Activated CD8-positive, alpha-beta memory T cell treated with anti-CD3 and anti-CD28 coated beads, Interleukin-2, amount 10 ng/mL, durations not matched to agents 7 days and 5 days (primary cell): ENCODE measurements around the gene SMARCD2. TPM values are rescaled to one million over a fixed set of nuclear protein-coding genes. Genes with fewer than 3 reads are reported as not detected.
A peak's percentile ranks its signal among the peaks of the same experiment; 100 is the strongest.

Source experiments
- ATAC-seq: fragments of 150-1000 bp; cut with Tn5 transposase; one replicate; pipeline ENCODE4 v1.10.0; 2021; ENCODE audit warnings: moderate library complexity
- CTCF ChIA-PET: fragments of 350-600 bp; sonication (Branson Sonifier 250); formaldehyde crosslinking; loops from one replicate; lab custom pipeline; 2021; ENCODE audit warnings: antibody characterized with exemption; lab: Charles Lee
- DNase-seq: peaks from one replicate; pipeline ENCODE4 v3.0.0-alpha.2; 2020
- H3K27ac Mint-ChIP-seq: one replicate; pipeline ENCODE4 v1.8.0; 2021; ENCODE audit warnings: mild to moderate bottlenecking, mixed read lengths
- H3K27me3 Mint-ChIP-seq: one replicate; pipeline ENCODE4 v1.8.0; 2021; ENCODE audit warnings: mixed read lengths
- H3K36me3 Mint-ChIP-seq: one replicate; pipeline ENCODE4 v1.8.0; 2021; ENCODE audit warnings: mild to moderate bottlenecking, mixed read lengths
- H3K4me1 Mint-ChIP-seq: one replicate; pipeline ENCODE4 v1.8.0; 2021; ENCODE audit warnings: mixed read lengths
- H3K4me3 Mint-ChIP-seq: one replicate; pipeline ENCODE4 v1.8.0; 2021; ENCODE audit warnings: mild to moderate bottlenecking, moderate library complexity, mixed read lengths
- H3K9me3 Mint-ChIP-seq: one replicate; pipeline ENCODE4 v1.8.0; 2022; ENCODE audit warnings: low read depth, mixed read lengths
- total RNA-seq, 2 experiments: library from RNA; stranded (reverse); gene quantifications; one replicate each; pipeline ENCODE4 v1.2.3, GENCODE V29; 2021

Gene SMARCD2
- total RNA-seq, 2 experiments from 2014 or later = 137 to 151 TPM

DNA sequence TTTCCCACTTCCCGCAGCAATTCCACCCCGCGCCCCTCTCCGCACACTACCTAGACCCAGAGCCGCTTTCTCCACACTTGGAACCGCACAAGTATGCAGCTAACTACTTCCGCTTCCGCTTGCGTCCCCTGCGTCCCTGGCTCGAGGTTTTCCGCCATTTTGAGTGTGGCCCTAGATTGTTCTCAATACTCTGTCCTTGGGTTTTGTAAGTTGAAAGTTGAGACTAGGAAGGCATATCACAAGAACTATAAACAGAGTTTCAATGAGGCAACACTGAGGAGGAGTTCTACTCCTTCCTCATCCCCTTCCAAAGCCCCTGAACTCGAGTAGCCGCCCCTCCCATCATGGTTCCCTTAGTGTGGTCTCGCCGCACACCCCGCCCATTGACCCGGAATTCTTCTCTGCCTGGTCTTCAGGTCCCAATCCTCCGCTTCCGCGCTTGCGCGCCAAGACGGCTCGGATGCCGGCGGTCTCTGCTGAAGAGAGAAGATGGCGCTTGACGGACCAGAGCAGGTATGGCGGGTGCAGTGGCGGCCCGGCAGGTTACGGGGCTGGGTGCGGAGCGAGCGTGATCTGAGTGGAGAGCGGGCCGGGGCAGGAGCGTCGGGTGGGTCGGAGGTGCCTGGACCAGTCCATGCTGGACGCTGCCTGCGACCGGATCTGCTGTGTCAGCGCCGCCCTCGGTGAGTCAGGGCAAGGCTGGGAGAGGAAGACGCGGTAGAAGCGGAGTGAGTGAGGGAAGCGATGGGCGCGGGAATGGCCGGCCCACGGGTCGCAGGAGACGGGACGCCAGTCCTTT, 15.3 kb downstream of the SMARCD2 start, which contains the start of the genes FTSJ3 and PSMC5:
FTSJ3 (minus strand) TSS at position 662 of the 799 bp plus-strand sequence. CDS start 761 bp downstream, outside the sequence.
PSMC5 (plus strand) TSS at position 430 of the 799 bp plus-strand sequence; CDS start at position 490, 60 bp downstream.
- Mint-ChIP-seq H3K27me3 (no peaks in the 10 kb centered on the region), H3K27ac (peak within 1 kb of the TSS; percentile 97), H3K36me3 (peaks cover 71% of the 10 kb centered on the region), H3K9me3 (no peaks in the 10 kb centered on the region), H3K4me3 (peak within 1 kb of the TSS; percentile 99), H3K4me1 (peaks cover 79% of the 10 kb centered on the region)
- DNase-seq (peak; percentile 97), ATAC-seq (peak; percentile 91)
- CTCF ChIA-PET = interaction anchor here (1.0 to 2.1 kb wide), 9 partner anchors 9 to 401 kb away, joined by 3 to 10 read pairs (median 5); partner anchors contain the start of genes CCDC47 and DDX42

DNA sequence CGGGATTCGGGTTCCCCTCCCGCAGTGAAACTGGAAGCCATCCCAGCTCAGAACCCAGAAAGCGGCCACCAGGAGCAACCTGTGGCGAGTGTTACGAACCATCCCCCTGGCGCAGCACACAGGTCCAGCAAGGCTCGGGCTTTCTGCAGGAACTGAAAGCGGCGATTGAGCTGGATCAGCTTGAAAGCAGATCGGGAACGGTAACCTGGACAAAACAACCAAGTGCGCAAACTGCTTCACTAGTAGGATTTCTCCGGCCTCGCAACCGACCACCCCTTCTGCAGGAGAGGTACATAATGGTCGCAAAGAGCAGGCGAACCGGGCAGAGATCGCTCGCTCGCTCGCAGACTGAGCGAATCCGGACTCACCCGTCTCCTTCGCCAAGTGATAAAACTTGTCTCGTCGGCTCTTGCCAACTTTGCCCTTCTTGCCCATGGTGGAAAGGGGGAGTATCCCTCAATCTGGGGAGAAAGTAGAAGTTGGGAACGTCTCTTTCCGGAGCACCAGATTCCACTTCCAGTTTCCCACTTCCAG, 15.9 kb downstream of the SMARCD2 start:
- Mint-ChIP-seq H3K4me3 (peak overlapping the region; percentile 99), H3K27ac (peak overlapping the region; percentile 97), H3K36me3 (peaks cover 71% of the 10 kb centered on the region), H3K9me3 (no peaks in the 10 kb centered on the region), H3K4me1 (peaks cover 77% of the 10 kb centered on the region), H3K27me3 (no peaks in the 10 kb centered on the region)
- CTCF ChIA-PET = interaction anchor here (0.8 to 2.1 kb wide), 6 partner anchors 9 to 52 kb away, joined by 3 to 10 read pairs (median 5); partner anchors contain the start of genes CCDC47 and DDX42
- no peak for DNase-seq
- peak; percentile 5 for ATAC-seq

DNA sequence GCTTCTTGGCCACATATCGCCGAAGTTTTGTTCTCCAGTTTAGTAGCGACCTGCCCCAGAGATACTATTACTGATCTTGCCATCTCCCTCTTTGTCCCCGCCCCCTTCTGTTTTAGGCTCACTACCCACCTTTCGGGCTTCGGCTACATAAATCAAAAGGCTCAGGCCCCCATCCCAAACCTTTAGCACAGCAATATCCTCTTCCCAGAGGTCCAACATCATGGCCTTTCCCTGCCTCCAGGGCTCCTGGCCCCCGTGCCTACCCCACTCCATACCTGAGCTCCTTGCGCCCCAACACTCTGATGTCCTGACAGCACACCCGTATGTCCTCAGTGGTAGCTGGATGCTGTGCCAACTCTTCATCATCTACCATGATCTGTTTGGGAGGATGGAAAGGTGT, 18.1 kb downstream of the SMARCD2 start:
- Mint-ChIP-seq H3K27me3 (no peaks in the 10 kb centered on the region), H3K4me3 (no peak overlapping the region), H3K4me1 (peaks cover 57% of the 10 kb centered on the region), H3K36me3 (peaks cover 68% of the 10 kb centered on the region), H3K9me3 (no peaks in the 10 kb centered on the region), H3K27ac (peak overlapping the region; percentile 3)
- ATAC-seq (no peak), DNase-seq (no peak)
- CTCF ChIA-PET = interaction anchor here (0.9 to 2.0 kb wide), 4 partner anchors 11 to 213 kb away, joined by 3 to 7 read pairs (median 4); no protein-coding TSS in a partner anchor

DNA sequence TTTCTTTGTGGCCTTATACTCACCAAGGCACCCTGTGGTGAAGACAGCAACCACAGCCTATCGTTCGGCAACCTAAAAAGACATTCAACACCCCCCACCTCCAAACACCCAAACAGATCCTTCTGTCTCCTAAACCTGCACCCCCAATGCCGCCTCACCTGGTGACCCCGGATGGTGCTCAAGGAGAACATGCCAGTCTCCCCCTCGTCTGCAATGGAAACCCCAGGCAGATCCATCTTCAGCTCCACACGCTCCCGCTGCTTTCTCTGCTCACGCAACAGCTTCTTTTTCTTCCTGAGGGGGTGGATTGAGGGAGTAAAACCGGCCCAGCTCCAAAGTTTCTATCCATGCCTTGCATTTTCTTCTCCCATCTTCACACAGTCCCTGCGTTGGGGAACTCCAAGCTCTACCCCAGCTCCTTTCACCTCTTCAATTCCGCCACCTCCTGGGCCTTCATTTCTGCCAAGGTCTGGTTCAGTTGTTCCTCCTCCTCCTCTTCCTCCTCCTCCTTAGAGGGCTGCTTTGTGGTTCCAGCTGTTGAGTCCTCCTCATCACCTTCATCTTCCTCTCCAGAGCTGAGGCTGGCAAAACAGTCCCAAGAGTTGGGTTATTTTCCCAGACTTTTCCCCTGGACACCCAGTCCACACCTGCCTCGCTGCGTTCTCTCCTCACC, 18.7 kb downstream of the SMARCD2 start:
- Mint-ChIP-seq H3K4me1 (peaks cover 54% of the 10 kb centered on the region), H3K9me3 (no peaks in the 10 kb centered on the region), H3K27me3 (no peaks in the 10 kb centered on the region), H3K4me3 (no peak overlapping the region), H3K36me3 (peaks cover 69% of the 10 kb centered on the region), H3K27ac (peak overlapping the region; percentile 25)
- no peak for DNase-seq
- ATAC-seq = no peak
- CTCF ChIA-PET = interaction anchor here (1.6 to 2.0 kb wide), 3 partner anchors 11 to 212 kb away, joined by 3 to 7 read pairs (median 6); no protein-coding TSS in a partner anchor

DNA sequence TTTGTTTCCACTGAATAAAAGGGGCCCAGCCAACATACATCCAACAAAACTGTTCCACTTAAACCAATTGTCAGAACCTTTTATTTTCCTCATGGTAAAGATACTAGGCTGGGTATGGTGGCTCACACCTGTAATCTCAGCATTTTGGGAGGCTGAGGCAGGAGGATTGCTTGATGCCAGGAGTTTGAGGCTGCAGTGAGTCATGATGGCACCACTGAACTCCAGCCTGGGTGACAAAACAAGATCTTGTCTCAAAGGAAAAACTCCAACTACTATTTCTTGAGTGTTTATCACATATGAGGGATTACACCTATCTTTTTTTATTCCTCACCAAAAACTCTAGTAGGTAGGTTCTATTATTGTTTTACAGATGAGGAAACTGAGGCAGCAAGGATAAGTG, 19.9 kb downstream of the SMARCD2 start:
- DNase-seq (no peak), ATAC-seq (no peak)
- Mint-ChIP-seq H3K4me3 (no peak overlapping the region), H3K9me3 (no peaks in the 10 kb centered on the region), H3K36me3 (peaks cover 75% of the 10 kb centered on the region), H3K27ac (no peak overlapping the region), H3K27me3 (no peaks in the 10 kb centered on the region), H3K4me1 (peaks cover 45% of the 10 kb centered on the region)
- CTCF ChIA-PET = interaction anchor here (2.8 kb wide), 1 partner anchor 13 kb away, joined by 6 read pairs; no protein-coding TSS in a partner anchor

DNA sequence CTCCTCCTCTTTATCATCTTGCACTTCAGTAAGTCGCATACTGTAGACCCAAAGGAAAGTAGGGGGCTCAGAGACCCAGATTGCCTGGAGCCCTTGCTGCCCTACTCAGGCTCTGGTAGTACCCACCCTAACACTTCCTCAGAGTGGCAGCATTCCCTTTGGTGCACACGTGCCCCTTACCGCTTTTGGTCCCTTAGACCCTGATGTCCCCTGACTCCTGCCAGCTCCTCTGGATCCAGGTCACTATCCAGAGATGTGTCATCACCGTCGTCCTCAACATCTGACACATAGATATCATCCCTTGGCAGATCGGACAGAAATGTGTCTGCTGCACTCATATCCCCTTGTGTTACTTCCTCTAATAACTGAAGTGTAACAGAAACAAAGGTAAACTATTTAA, 20.7 kb downstream of the SMARCD2 start:
- ATAC-seq = no peak
- Mint-ChIP-seq H3K36me3 (peaks cover 79% of the 10 kb centered on the region), H3K4me3 (no peak overlapping the region), H3K9me3 (no peaks in the 10 kb centered on the region), H3K4me1 (peaks cover 43% of the 10 kb centered on the region), H3K27ac (peak overlapping the region; percentile 49), H3K27me3 (no peaks in the 10 kb centered on the region)
- no peak for DNase-seq
- CTCF ChIA-PET = interaction anchor here (2.8 kb wide), 1 partner anchor 13 kb away, joined by 6 read pairs; no protein-coding TSS in a partner anchor

DNA sequence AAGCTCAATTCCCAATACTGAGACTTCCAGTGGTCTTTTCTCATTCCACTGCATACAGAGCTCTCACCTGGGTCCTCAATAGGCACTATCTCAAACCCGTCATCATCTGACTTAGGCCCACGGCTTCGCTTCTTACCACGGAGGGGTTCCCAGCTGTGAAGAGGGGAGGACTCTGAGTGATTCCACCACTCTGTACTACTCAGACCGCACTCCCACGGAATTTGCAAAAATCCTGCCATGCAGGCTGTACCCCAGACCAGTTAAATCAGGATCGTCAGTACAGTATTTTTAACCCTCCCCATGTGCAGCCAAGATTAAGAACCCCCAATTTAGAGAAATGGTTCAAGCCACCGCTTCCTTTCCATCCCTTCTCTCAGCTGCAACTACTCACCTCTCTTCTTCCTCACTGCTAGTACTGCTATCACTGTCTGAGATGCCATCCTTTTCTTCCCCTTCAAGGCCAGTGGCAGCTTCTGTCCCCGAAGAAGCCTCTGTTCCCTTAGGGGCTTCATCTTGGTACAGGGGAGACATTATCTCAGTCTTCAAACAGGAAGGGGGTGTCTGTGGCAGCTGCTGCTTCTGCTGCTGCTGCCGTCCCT, 21.4 kb downstream of the SMARCD2 start:
- no peak for DNase-seq
- no peaks in the 10 kb centered on the region for H3K27me3 Mint-ChIP-seq
- ATAC-seq = no peak
- peaks cover 82% of the 10 kb centered on the region for H3K36me3 Mint-ChIP-seq
- H3K4me3 Mint-ChIP-seq = no peak overlapping the region
- peak overlapping the region; percentile 39 for H3K27ac Mint-ChIP-seq
- H3K4me1 Mint-ChIP-seq = peaks cover 36% of the 10 kb centered on the region
- no peaks in the 10 kb centered on the region for H3K9me3 Mint-ChIP-seq
- CTCF ChIA-PET = interaction anchor here (2.8 kb wide), 1 partner anchor 14 kb away, joined by 6 read pairs; no protein-coding TSS in a partner anchor

DNA sequence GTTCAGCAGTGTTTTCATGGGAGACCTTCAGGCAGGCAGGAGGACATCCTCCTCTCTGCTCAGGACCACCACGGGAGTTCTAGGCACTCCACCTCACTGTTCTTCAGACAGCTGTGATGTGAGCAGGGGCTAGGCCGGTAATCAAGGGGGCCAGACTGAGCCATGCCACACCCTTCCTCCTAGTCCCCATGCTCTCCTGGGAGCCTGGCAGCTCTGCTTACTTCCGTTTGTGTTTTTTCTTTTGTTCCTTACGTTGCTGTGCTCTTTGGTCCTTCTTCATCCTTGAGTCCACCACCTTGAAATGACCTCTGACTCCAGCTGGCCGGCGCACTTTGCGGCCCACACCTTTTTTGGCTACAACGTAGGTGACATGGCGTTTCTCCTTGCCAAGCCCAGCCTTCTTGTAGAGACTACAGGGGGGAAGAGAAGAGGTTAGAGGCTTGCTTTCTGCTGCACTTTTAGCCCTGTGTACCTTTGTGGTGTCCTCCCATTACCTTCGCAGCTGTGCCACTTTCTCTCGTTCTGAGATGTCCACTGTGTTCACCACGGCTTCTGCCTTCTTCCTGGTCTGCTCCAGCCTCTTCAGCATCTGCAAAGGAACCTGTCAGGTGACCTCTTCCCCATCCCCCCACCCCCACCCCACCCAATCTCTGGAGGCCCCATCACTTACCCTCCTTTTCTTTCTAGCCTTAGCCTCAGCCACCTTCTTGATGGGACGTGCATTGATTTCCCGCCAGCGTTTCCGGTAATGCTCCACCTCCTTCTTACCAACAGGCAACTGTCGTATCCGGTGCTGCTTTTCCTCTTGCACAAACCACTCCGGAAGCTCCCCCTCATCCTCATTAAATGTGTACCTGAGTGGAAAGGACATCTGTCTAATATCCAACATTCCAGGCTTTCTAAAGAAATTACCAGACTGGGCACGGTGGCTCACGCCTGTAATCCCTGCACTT, 22.6 kb downstream of the SMARCD2 start:
- peak overlapping the region; percentile 9 for H3K4me3 Mint-ChIP-seq
- CTCF ChIA-PET = interaction anchor here (1.5 to 2.8 kb wide), 3 partner anchors 15 to 46 kb away, joined by 3 to 6 read pairs (median 3); partner anchors contain the start of genes CCDC47 and DDX42
- H3K27me3 Mint-ChIP-seq = no peaks in the 10 kb centered on the region
- ATAC-seq = no peak
- peaks cover 81% of the 10 kb centered on the region for H3K36me3 Mint-ChIP-seq
- peak overlapping the region; percentile 63 for H3K27ac Mint-ChIP-seq
- H3K4me1 Mint-ChIP-seq = peaks cover 25% of the 10 kb centered on the region
- H3K9me3 Mint-ChIP-seq = no peaks in the 10 kb centered on the region
- no peak for DNase-seq

DNA sequence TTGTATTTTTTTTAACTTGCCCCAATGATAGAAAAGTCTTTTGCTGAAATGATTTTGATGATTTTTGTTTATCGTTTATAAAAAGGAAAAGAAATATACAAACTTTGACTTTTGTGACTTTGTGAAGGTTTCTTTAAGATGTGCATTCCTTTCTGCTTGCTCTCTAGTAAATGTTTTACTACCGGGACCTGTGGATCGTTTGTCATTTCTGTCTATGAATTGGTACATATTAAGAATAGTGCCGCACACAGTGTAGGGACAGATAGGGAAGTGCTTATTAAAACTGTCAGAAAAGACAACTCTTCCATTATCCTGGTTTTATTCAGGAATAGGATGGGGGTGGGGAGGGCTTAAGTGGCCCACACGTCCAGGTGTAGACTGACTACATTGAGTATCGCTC, 23.4 kb downstream of the SMARCD2 start:
- no peak for DNase-seq
- CTCF ChIA-PET = interaction anchor here (1.5 to 1.7 kb wide), 2 partner anchors 16 to 46 kb away, joined by 3 read pairs; partner anchors contain the start of genes CCDC47 and DDX42
- H3K36me3 Mint-ChIP-seq = peaks cover 78% of the 10 kb centered on the region
- ATAC-seq = no peak
- H3K9me3 Mint-ChIP-seq = no peaks in the 10 kb centered on the region
- H3K4me3 Mint-ChIP-seq = no peak overlapping the region
- H3K4me1 Mint-ChIP-seq = peaks cover 19% of the 10 kb centered on the region
- H3K27ac Mint-ChIP-seq = no peak overlapping the region
- no peaks in the 10 kb centered on the region for H3K27me3 Mint-ChIP-seq

DNA sequence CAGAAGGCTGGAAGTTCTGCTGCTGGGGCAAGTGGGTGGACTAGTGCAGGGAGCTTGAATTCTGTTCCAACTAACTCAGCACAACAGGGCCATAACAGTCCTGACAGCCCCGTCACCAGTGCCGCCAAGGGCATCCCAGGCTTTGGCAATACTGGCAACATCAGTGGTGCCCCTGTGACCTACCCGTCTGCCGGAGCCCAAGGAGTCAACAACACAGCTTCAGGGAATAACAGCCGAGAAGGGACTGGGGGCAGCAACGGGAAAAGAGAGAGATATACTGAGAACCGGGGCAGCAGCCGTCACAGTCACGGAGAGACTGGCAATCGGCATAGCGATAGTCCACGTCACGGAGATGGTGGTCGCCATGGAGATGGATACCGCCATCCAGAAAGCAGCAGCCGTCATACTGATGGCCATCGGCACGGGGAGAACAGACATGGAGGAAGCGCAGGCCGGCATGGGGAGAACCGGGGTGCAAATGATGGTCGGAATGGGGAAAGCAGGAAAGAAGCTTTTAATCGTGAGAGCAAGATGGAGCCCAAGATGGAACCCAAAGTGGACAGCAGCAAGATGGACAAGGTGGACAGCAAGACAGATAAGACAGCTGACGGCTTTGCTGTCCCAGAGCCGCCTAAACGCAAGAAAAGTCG, 24.6 kb downstream of the SMARCD2 start:
- H3K27ac Mint-ChIP-seq = no peak overlapping the region
- peaks cover 78% of the 10 kb centered on the region for H3K36me3 Mint-ChIP-seq
- DNase-seq (no peak), ATAC-seq (no peak)
- H3K9me3 Mint-ChIP-seq = no peaks in the 10 kb centered on the region
- CTCF ChIA-PET = interaction anchor here (0.6 to 1.5 kb wide), 3 partner anchors 10 to 20 kb away, joined by 3 to 5 read pairs (median 3); partner anchors contain the start of genes FTSJ3 and PSMC5
- no peak overlapping the region for H3K4me3 Mint-ChIP-seq
- H3K4me1 Mint-ChIP-seq = peaks cover 9% of the 10 kb centered on the region
- H3K27me3 Mint-ChIP-seq = no peaks in the 10 kb centered on the region

DNA sequence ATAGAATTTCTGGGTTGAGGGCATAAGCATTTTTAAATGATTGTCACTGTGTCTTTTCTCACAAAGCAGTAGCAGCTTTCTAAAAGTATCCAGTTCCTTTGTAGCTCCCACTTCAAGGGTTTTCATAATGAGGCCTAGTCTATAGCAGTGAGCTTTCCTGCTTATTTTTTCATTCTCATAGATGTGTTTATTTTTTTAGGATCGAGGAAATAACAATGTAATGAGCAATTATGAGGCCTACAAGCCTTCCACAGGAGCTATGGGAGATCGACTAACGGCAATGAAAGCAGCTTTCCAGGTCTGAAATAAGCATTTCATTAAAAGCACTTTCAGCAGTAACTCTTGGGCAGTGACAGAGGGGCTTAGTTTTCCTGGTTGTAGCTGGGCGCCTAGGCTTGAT, 25.8 kb downstream of the SMARCD2 start:
- Mint-ChIP-seq H3K27ac (no peak overlapping the region), H3K36me3 (peaks cover 75% of the 10 kb centered on the region), H3K4me3 (no peak overlapping the region), H3K27me3 (no peaks in the 10 kb centered on the region), H3K4me1 (peaks cover 4% of the 10 kb centered on the region), H3K9me3 (no peaks in the 10 kb centered on the region)
- ATAC-seq (no peak), DNase-seq (no peak)
- CTCF ChIA-PET = interaction anchor here (0.6 to 1.0 kb wide), 2 partner anchors 9 to 170 kb away, joined by 3 to 5 read pairs; no protein-coding TSS in a partner anchor
